Stimulated activated CD8-positive, alpha-beta memory T cell treated with anti-CD3 and anti-CD28 coated beads, Interleukin-15, amount 100 ng/mL, for 4 hours (primary cell): ENCODE measurements around the gene SLC22A23.
A peak's percentile ranks its signal among the peaks of the same experiment; 100 is the strongest.
"Not testable (repeated sequence)": the region's sequence is repeated elsewhere in the genome, so short reads cannot be mapped to it uniquely, and the experiment has no call there.

Experiments
- DNase-seq, 2 donors: peaks; one replicate each; pipeline ENCODE4 v3.0.0-alpha.2; 2020; ENCODE audit warnings: low read depth in 2 of 2

SLC22A23 gene

GRCh38 chr6:3267162-3267561, 189.7 kb downstream of the SLC22A23 start:
- no peak for DNase-seq

- no peak for DNase-seq
Measured at GRCh38 chr6:3266170-3266569, 190.7 kb downstream of the SLC22A23 start.

DNA sequence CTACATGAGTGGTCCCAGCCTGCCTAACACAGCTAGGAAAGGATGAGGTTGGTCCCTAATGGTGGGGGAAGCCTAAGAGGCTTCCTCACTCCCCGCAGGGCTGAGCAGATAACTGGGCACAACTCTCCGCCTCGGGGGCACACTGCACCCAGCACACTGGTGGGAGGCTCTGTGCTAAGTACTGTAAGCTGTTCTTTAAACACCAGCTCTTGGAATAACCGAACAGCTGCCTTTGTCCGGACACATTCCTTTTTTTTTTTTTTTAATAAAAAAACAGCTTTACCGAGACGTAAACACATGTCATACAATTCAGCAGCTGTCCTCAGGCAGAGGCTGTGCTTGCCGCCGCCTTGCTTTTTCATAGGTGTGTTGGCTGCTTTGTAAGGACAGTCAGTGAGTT, 191.2 kb downstream of the SLC22A23 start:
- no peak for DNase-seq

DNA sequence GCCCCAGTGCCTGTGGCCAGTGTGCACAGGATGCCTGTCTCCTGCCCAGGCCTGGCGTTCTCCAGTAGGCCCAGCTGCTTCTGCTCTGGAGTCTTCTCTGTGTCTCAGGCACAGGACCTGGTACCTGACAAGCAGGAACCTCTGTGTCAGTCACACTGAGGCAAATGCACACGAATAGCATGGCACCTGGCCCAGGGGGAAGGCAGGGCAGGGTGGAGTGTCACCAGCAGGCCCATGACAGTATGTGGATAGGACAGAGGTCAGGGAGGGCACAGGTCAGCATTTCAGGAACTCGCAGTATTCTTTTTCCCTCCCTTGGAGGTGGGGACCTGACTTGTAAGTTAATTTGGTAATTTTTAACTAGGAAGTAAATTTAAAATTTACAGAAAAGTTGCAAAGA, 192.5 kb downstream of the SLC22A23 start:
- DNase-seq: no peak

- no peak for DNase-seq
Measured at GRCh38 chr6:3263096-3263495, 193.8 kb downstream of the SLC22A23 start.

DNA sequence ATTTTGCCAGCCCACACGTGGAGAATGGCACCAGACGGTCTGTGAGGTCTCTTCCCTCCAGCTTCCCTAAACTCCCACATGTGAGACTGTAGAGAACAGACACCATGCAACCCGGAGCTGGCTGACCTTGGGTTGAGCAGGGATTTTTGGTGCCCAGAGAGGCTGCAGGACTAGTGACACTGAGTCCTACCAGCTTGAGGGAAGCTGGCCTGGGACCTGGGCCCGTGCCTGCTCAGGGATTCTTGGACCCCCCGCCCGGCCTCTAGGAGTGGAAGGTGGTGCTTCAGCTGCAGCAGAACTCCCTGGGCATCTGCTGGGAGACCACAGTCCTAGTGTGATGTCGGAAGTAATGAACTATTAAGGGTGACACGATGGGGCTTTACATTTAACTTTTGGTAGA, 194.9 kb downstream of the SLC22A23 start:
- no peak for DNase-seq

DNA sequence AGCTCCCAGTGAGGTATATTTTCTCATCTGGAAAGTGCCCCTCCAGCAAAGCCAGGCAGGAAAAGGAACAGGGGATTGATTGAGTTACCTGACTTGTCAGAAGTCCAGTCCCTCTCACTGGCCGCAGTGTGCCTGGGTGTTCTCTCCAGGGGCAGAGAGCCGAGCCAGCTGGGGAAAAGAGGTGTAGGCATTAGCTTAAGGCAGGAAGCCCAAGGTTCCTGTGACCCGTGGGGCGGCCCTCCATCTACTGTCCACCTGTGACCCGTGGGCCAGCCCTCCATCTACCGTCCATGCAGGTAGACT, 195.4 kb downstream of the SLC22A23 start:
- DNase-seq: no peak

DNA sequence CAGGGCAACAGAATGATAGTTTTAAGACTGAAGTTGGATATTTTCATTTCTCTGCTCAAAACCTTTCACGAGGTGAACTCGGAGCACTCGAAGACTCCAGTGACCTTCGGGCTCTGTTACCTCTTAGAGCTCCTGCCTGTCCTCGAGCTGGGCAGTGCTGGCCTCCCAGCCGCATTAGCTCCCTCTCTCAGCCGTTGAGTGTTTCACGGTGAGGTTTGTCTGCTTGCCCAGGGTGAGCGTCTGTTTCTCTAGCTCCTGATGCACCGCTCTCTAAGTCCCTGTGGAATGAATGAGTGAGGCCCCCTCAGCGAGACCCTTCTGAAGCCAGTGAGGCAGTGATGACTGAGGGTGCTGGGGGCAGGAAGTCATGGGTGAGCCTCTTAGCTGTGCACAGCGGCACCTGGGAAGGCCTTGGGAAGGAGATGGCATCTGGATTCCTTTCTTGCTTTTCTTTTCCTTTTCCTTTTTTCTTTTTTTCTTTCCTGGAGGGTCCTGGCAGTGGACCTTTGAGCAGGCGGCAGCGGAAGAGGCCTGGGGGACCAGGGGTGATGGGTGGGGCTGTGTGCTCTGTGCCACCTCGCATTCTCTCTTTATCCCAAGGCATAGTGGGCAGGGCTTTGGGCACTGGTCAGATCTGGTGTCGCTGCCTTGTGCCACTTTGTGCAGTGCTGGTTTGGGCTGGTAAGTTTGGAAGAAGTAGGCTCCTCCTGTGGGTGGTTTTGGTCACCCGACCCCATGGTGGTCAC, 195.9 kb downstream of the SLC22A23 start:
- DNase-seq: no peak

DNA sequence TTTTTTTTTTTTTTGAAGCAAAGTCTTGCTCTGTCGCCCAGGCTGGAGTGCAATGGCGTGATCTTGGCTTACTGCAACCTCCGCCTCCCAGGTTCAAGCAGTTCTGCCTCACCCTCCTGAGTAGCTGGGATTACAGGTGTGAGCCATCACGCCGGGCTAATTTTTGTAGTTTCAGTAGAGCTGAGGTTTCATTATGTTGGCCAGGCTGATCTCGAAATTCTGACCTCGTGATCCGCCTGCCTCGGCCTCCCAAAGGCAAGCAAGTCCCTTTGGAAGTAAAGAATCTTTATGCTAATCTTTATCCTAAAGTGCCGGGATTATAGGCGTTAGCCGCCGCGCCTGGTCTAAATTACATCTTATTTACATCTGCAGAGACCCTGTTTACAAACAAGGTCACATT, 196.6 kb downstream of the SLC22A23 start:
- DNase-seq: no peak

GRCh38 chr6:3259491-3259958, 197.3 kb downstream of the SLC22A23 start:
- DNase-seq: no peak

DNA sequence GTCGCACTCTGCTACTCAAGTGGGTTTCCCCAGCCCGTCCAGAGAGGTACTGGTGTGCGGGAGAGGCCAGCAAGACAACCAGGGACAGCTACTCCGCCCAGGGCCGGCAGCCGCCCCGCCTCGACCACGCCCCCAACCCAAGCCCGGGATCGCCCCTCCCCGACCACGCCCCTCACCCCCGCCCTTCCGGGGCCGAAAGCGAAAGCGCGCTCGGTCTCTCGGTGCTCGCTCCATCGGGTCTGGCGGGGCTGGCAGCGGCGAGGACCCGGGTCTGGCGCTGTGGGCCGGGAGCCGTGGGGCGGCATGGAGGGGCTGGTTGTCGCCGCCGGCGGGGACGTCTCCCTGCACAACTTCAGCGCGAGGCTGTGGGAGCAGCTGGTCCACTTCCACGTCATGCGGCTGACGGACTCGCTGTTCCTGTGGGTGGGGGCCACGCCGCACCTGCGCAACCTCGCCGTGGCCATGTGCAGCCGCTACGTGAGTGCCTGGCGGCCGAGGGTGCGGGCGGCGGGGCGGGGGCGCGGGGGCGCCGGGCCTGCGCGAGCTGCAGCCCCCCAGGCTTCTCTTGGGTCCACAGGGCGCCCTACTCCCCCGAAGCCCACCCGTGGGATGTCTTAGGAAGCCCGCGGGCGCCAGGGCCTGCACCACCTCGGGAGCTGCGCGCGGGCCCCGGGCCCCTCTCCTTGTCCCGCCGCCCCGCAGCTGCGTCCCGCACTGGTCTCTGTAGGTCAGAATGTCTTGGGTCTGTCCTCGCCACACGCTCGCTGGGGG, 197.9 kb downstream of the SLC22A23 start, which contains the start of gene PSMG4:
Gene PSMG4 (plus strand): TSS at position 228 of the 771 bp plus-strand sequence. CDS start 76 bp downstream, at position 304.
- peak; percentile 82 to 90 for DNase-seq

GRCh38 chr6:3258201-3258600, 198.6 kb downstream of the SLC22A23 start:
- DNase-seq: no peak

GRCh38 chr6:3253597-3253961, 203.3 kb downstream of the SLC22A23 start:
- no peak for DNase-seq

DNA sequence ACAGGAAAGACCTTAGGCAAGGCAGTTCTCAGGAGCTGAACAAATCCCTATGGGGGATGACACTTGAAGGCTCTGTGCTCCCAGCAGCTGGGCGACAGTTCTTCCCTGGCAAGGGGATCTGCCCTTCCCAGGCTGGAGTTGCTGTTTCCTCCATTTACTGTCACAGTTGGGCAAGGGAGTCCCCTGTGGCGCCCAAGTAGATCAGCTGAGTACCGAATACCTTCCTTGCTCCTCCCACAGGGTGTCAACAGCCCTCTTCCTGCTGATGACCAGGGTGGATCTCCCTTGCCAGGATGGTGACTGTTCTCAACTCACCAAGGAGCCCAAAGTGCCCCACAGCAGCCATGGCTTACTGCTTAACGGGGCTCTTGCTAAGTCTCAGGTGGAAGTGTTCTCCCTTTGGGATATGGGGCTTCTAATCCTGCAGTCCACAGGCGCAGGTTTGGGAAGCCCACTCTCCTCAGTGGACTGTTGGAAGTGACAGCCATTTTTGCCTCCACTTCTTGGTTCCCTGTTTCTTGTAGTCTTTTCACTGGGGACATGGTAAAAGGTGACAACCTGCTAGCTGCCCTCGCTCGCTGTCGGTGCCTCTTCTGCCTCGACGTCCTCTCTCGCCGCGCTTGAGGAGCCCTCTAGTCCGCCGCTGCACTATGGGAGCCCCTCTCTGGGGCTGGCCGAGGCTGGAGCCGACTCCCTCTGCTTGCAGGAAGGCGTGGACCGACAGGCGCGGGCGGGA, 203.8 kb downstream of the SLC22A23 start:
- DNase-seq: no peak

DNA sequence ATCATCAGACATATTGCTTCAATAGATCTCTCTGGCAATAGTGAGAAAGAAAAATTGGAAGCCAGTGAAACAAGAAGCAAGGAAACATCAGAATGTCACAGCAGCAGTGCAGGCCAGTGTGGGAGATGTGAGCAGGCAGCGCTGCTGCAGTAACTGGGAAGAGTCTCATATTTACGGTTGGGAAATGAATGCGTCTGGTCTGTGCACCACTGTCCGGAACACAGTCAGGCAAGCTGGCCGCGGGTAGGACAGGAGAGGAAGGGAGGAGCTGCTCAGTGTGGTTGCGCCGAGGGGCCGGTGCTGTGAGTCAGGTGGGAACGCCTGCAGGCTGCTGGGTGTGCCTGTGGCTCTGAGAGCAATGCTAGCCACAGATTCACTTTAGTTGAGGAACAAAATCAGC, 204.5 kb downstream of the SLC22A23 start:
- no peak for DNase-seq

DNA sequence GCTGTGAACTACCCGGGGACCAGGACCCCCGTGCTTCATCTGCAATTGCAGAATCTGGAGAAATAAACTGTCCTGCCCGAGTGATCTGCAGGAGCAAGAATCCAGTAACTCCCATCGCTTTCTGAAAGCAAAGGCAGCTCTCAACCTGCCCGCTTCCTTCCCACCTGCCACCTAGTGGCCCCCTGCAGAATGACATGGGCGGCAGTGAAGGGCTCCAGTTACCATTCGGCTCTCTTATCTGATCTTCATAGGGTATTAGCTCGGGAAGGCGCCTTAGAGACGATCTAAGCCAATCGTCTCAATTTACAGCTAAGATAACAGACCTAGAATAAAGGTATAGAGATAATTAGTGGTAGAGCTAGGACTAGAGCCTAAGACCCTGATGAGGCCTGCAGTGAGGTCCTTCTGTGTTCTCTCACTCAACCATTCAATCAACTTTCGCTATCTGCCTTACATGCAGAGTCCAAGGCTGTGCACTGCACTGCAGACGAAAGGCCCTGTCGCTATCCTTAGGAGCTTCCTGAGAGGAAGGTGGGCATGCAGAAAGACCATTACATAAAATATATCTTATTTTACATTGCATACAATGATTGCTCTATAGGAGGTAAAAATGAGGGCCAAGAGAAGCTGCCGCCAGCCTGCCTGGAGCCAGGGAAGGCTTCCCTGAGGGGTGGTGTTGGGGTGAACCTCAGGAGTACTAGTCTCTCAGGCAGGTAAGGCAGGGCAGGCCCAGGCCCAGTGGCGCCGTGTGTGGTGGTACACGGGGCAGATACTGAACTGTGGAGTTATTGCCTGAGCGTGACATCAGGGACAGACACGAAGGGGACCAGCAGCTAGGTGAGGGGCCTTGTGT, 205.2 kb downstream of the SLC22A23 start:
- peak; percentile 46 to 58 for DNase-seq

GRCh38 chr6:3250231-3250675, 206.6 kb downstream of the SLC22A23 start:
- no peak for DNase-seq

GRCh38 chr6:3249821-3250220, 207.0 kb downstream of the SLC22A23 start:
- no peak for DNase-seq

- DNase-seq: no peak
Measured at GRCh38 chr6:3247255-3248146, 209.3 kb downstream of the SLC22A23 start.

DNA sequence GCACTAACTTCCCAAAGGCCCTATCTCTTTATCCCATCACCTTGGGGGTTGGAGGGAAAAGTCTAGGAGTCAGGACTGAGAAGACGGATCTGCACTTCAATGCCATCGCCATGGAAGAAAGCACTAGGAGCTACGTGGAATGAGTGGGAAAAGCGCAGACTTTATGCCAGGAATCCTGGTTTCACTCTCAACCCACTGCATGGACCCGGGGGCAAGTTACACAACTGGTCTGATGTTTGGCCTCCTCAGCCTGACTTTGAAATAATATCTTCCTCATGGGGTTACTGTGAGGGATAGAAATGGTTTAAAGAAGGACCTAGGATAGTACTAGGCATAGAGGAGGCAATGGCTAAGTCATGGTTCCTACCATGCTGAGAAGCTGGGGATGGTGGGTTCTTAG, 211.6 kb downstream of the SLC22A23 start:
- DNase-seq: no peak

DNA sequence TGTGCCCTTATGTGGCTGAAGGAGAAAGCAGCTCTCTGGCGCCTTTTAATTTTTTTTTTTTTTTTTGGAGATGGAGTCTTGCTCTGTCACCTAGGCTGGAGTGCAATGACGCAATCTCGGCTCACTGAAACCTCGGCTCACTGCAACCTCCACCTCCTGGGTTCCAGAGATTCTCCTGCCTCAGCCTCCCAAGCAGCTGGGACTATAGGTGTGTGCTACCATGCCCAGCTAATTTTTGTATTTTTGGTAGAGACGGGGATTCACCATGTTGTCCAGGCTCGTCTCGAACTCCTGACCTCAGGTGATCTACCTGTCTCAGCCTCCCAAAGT, 212.1 kb downstream of the SLC22A23 start:
- not testable (repeated sequence) for DNase-seq
